Natural killer cell treated with Interleukin-12 subunit alpha and Interleukin-12 subunit beta and Interleukin-15 and Interleukin-18, amount 100 ng/mL, for 72 hours (primary cell): ENCODE measurements around the gene RPL4. TPM values are rescaled to one million over a fixed set of nuclear protein-coding genes. Genes with fewer than 3 reads are reported as not detected.
"Not testable (repeated sequence)": the region's sequence is repeated elsewhere in the genome, so short reads cannot be mapped to it uniquely, and the experiment has no call there.

Experiments used
- ATAC-seq, 2 donors: fragments of 150-1000 bp; cut with Tn5 transposase in 1 of 2; sonication (Bioruptor Pico), chemical (Tn5 transposase) in 1 of 2; 2 replicates each; pipeline ENCODE4 v1.10.0; 2021
- DNase-seq: peaks from one replicate; pipeline ENCODE4 v3.0.0; 2022; ENCODE audit warnings: low spot score
- H3K27ac Mint-ChIP-seq, 2 donors: 1 replicate in 1 of 2; 2 replicates in 1 of 2; pipeline ENCODE4 v1.8.0; 2022; ENCODE audit warnings: mixed read lengths in 2 of 2, mild to moderate bottlenecking in 1 of 2, moderate library complexity in 1 of 2
- H3K27me3 Mint-ChIP-seq, 2 donors: 1 replicate in 1 of 2; 2 replicates in 1 of 2; pipeline ENCODE4 v1.8.0; 2022; ENCODE audit warnings: mixed read lengths in 2 of 2
- H3K36me3 Mint-ChIP-seq: one replicate; pipeline ENCODE4 v1.8.0; 2022; ENCODE audit warnings: mixed read lengths
- H3K4me1 Mint-ChIP-seq, 2 donors: 1 replicate in 1 of 2; 2 replicates in 1 of 2; pipeline ENCODE4 v1.8.0; 2022; ENCODE audit warnings: low read depth in 2 of 2, mixed read lengths in 2 of 2, mild to moderate bottlenecking in 1 of 2
- H3K4me3 Mint-ChIP-seq: one replicate; pipeline ENCODE4 v1.8.0; 2022; ENCODE audit warnings: mixed read lengths
- H3K9me3 Mint-ChIP-seq: 2 replicates; pipeline ENCODE4 v1.8.0; 2022; ENCODE audit warnings: mixed read lengths
- total RNA-seq, 2 donors: library from RNA; stranded (reverse); gene quantifications; one replicate each; pipeline ENCODE4 v1.2.3, GENCODE V29; 2022

RPL4 gene
- total RNA-seq, 2 donors from 2014 or later: 1,786 to 1,827 TPM

DNA sequence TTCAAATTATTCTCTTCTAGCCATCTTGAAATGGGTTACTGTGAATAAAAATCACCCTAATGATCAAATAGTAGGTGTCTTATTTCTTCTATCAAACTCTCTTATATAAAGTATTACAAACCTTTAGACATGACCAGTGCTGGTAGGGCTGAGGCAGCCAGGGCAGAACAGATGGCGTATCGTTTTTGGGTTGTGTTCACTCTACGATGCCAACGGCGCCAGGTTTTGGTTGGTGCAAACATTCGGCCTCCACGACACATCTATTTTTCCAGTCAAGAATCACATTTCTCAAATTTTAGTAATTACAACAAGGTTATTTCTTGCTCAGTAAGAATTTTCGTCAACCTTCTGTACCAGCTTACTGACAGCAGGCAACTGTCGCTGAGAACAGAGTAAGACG, 2.2 kb downstream of the RPL4 start:
- Mint-ChIP-seq H3K4me3 (peak overlapping the region; percentile 94), H3K27me3 (no peaks in the 10 kb centered on the region)

DNA sequence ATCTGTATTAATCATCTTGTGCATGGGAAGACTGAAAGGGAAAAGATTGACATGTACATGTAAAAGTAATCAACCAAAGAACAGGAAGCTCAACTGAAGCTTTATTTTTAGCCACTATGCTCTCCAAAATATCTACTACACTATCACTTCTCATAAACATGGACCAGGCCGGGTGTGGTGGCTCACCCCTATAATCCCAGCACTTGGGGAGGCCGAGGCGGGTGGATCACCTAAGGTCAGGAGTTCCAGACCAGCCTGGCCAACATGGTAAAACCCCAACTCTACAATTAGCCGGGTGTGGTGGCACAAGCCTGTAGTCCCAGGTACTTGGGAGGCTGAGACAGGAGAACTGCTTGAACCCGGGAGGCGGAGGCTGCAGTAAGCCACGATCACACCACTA, 4.3 kb downstream of the RPL4 start:
- Mint-ChIP-seq H3K27ac (peak overlapping the region; percentile 15 to 52), H3K4me1 (peaks cover 35 to 46% of the 10 kb centered on the region in 2 donors), H3K4me3 (peak overlapping the region; percentile 30), H3K36me3 (peaks cover 50% of the 10 kb centered on the region)
- H3K27me3 Mint-ChIP-seq, ATAC-seq, DNase-seq, H3K9me3 Mint-ChIP-seq: not testable (repeated sequence)

More for the DNA sequence above, 2.2 kb downstream of the RPL4 start:
- peak overlapping the region; percentile 93 for H3K27ac Mint-ChIP-seq
- ATAC-seq (no peak), DNase-seq (no peak)
- H3K36me3 Mint-ChIP-seq: peaks cover 46% of the 10 kb centered on the region
- H3K4me1 Mint-ChIP-seq: peaks cover 36 to 51% of the 10 kb centered on the region in 2 donors
- H3K9me3 Mint-ChIP-seq: no peaks in the 10 kb centered on the region

DNA sequence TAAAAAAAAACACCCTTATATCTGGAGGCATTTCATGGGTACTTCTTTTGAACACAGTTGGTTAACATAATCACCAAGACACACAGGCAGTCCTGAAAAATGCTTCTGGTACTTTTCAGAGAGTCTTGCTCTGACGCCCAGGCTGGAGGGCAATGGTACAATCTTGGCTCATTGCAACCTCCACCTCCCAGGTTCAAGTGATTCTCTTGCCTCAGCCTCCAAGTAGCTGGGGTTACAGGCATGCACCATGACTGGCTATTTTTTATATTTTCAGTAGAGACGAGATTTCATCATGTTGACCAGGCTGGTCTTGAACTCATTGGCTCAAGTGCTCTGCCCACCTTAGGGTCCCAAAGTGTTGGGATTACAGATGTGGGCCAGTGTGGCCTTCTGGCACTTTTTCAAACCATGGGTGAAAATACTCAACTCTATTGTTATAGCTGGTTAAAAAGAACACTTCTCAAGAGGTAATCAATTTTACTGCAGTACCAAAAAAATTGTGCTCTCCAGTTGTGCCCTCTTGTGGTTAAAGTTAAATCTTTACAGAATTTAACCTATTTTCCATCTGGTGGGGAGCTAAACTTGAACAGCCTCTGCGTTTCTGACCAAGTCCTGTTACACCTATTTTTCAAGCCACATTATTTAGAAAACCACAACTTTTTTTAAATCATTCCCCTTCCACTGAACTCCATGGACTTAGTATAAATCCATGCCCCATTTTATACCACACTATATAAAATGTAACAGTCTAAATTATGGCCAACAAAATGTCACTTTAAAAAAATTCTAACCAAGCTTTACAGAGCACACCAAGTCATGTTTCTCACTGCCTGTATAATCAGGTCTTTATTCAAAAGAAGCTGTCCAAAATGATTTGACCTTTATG, 5.9 kb downstream of the RPL4 start:
- Mint-ChIP-seq H3K36me3 (peaks cover 46% of the 10 kb centered on the region), H3K4me3 (peak overlapping the region; percentile 93), H3K9me3 (no peaks in the 10 kb centered on the region), H3K4me1 (peaks cover 34 to 41% of the 10 kb centered on the region in 2 donors), H3K27me3 (no peaks in the 10 kb centered on the region), H3K27ac (peak overlapping the region; percentile 85 to 94)
- DNase-seq (no peak), ATAC-seq (no peak)

DNA sequence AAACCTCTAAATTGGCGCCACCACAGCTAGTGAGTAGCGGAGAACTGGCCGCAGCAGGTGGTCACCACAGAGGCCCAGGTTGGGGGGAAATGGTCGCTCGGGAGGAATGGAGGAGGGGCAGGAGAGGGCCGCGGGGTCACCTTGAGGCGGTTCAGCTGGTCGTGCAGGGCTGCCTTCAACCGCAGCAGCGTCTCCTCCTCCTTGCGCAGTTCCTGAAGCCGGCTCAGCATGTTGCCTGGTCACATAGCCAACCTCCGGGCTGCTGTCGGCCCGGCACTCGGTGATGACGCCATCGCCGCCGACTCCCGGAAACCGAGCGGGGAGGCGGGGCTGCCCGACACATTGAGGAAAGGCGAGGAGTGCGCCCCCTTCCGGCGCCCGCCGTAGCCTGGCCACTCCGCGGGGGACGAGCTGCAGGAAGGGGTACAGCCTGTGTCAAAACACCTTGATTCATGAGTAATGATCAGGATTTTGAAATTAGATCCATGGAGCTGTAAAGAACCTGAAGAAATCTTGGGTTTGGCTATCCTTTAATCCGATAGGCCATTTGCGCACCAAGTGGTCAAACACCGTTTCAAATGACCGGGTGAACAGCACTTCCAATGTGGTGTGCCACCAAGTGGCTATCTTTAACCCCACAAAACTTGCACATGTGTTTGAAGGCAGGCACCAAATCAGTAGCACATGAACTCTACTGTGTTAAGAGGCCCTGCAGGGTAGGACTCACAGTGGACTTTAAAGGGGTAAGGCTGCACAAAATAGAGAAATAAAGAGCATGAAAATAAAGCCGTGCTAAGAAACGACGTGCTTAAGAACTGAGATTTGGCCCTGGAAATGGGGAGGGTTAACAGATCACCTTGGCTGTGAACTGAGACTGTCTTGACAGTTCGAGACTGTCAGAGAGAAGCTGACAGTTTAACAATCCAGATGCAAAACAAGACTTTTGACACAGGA, 6.9 kb downstream of the RPL4 start, which contains the start of gene SNAPC5:
SNAPC5 (minus strand) TSS at position 261 of the 954 bp plus-strand sequence; CDS start at position 230, 31 bp downstream.
- H3K4me1 Mint-ChIP-seq: peaks cover 29 to 32% of the 10 kb centered on the region in 2 donors
- no peaks in the 10 kb centered on the region for H3K9me3 Mint-ChIP-seq
- ATAC-seq (peak; percentile 96 to 97), DNase-seq (peak; percentile 97)
- H3K27ac Mint-ChIP-seq: peak within 1 kb of the TSS; percentile 85 to 94
- H3K4me3 Mint-ChIP-seq: peak within 1 kb of the TSS; percentile 93
- H3K36me3 Mint-ChIP-seq: peaks cover 42% of the 10 kb centered on the region
- no peaks in the 10 kb centered on the region for H3K27me3 Mint-ChIP-seq

DNA sequence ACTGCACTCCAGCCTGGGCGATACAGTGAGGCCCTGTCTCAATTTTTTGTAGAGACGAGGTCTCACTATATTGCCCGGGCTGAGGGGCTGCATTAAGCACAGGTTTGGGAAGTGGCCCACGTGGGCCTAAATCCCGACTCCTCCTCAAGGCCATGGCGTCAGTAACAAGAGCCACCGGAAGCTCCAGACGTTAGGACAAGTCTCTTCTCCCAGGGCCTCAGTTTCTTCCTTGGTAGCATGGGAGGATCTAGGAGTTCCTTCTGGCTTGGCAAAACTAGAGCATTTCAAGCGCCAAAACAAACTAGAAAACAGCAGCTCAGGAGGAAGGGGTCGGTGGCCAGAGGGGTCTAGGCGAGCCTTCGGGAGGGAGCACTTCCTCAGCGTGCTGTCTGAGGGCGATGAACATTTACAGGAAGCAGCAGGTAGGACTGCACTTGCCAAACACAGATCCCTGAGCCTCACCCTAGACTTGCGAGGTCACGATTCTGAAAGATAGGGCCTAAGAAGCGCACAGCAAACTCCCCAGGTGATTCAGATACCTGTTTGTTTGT, 7.6 kb downstream of the RPL4 start:
- DNase-seq (no peak), ATAC-seq (peak; percentile 51 to 56)
- peak overlapping the region; percentile 85 to 94 for H3K27ac Mint-ChIP-seq
- H3K4me1 Mint-ChIP-seq: peaks cover 25 to 29% of the 10 kb centered on the region in 2 donors
- H3K36me3 Mint-ChIP-seq: peaks cover 39% of the 10 kb centered on the region
- peak overlapping the region; percentile 93 for H3K4me3 Mint-ChIP-seq
- no peaks in the 10 kb centered on the region for H3K9me3 Mint-ChIP-seq
- no peaks in the 10 kb centered on the region for H3K27me3 Mint-ChIP-seq

DNA sequence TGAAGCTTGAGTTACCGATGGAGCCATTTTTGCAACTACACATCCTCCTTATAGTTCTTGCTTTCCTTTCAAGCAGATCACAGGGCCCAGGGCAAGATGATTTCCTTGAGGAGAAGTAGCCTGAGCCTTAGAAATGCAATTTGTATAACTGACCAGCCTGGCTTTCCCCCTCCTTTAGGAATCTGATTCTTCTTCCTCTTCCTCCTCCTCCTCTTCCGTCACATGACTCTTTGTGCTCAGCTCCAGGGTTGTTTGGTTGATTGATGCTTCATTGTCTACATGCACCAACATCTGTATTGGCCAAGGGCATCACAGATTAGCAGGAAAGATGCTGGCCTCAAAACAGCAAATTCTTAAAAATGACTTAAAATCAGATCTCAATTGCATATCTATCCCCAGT, 10.4 kb downstream of the RPL4 start:
- Mint-ChIP-seq H3K27ac (peak overlapping the region; percentile 21 to 27), H3K4me1 (peaks cover 16 to 19% of the 10 kb centered on the region in 2 donors), H3K9me3 (no peaks in the 10 kb centered on the region), H3K27me3 (no peaks in the 10 kb centered on the region), H3K36me3 (peaks cover 27% of the 10 kb centered on the region), H3K4me3 (no peak overlapping the region)
- ATAC-seq (no peak), DNase-seq (no peak)

DNA sequence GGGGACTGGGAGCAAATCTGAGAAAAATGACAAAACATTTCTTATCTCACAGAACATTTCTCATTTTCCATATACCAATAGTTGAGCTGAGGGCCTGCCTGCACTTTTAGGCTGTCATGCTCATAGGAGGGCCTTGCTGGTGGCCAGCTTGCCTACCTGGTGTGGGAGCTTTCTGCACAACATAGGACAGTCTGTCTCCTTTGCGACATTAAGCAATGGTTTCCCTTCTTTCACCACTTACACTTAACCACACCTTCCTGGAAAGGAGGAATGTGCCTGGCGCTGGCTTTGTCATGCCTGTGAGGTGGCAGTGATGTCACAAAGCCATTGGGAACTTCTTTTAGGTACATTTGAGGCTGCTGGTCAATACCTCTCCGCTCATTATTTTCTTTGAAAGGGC, 12.8 kb downstream of the RPL4 start:
- Mint-ChIP-seq H3K27ac (no peak overlapping the region), H3K9me3 (no peaks in the 10 kb centered on the region), H3K27me3 (no peaks in the 10 kb centered on the region), H3K36me3 (peaks cover 18% of the 10 kb centered on the region), H3K4me3 (no peak overlapping the region), H3K4me1 (peaks cover 6 to 13% of the 10 kb centered on the region in 2 donors)
- no peak for ATAC-seq
- DNase-seq: no peak

DNA sequence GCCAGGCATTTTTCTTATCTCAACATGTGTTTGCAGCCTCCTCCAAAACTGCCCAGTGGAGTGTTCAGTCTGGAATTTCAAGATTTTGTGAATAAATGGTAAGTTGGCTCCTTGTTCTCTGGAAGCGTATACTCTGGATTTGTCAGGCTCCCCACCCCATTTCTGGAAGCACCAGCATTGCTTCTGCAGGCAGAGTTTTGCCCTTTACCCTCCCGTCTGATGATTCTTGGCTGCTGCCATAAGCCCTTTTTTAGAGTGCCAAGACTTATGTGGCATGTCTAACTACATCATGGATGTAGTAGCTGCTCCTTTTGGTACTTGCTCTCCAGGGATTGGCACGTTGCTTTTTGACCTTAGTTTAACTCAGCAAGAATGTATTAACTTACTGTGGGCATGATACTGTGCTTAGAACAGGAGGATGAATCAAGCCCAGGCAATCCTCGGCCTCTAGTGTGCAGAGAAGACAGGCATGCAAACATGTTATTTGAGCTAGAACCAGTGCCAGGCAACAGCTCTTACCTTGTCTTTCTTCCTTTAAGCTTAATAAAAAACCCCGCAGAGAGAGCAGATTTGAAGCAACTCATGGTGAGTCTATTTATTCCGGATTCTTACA, 15.4 kb downstream of the RPL4 start:
- ATAC-seq: no peak
- no peak for DNase-seq
- H3K27ac Mint-ChIP-seq: no peak overlapping the region
- peaks cover 10% of the 10 kb centered on the region for H3K36me3 Mint-ChIP-seq
- no peaks in the 10 kb centered on the region for H3K9me3 Mint-ChIP-seq
- H3K4me3 Mint-ChIP-seq: no peak overlapping the region
- peaks cover 2 to 7% of the 10 kb centered on the region in 2 donors for H3K4me1 Mint-ChIP-seq
- no peaks in the 10 kb centered on the region for H3K27me3 Mint-ChIP-seq

DNA sequence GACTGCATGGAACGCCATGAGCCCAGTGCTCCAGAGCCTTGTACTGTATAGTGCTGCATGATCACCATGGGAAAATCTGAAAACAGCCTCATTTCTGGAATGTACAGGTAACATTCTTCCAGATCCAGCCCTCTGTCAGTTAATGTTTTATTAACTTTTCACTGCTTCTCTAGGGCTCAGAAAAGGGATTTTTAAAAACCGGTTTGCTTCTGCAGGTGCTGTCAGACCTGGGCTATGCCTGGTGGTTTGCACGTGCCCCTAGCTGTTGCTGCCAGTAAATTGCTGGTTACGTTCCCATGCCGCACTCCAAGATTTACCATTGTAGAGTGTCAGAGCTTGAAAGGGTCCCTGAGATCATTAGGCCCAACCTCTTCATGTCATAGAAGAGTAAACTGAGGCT, 16.1 kb downstream of the RPL4 start:
- peaks cover 7% of the 10 kb centered on the region for H3K36me3 Mint-ChIP-seq
- no peak for ATAC-seq
- DNase-seq: no peak
- H3K4me1 Mint-ChIP-seq: peaks cover 0 to 5% of the 10 kb centered on the region in 2 donors
- no peaks in the 10 kb centered on the region for H3K27me3 Mint-ChIP-seq
- H3K27ac Mint-ChIP-seq: no peak overlapping the region
- no peaks in the 10 kb centered on the region for H3K9me3 Mint-ChIP-seq
- no peak overlapping the region for H3K4me3 Mint-ChIP-seq

DNA sequence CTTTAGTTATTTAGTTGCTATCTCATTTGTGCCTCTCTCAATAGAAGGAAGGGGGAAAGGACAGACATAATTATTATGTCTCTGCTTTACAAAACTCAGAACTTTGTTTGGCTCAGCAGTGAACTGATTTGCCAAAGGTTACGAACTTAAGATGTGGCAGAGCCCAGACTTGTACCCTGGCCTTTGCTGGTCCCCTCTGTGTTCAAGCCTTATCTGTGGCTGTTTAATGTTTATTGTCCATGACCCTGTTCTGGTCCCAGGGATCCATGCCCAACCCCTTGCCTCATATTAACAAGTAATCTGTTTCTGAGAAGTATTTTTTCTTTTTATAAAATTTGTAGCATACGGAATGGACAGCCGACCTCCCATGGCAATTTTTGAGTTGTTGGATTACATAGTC, 17.8 kb downstream of the RPL4 start:
- H3K4me3 Mint-ChIP-seq: no peak overlapping the region
- H3K27ac Mint-ChIP-seq: no peak overlapping the region
- H3K4me1 Mint-ChIP-seq: peaks cover 13 to 14% of the 10 kb centered on the region in 2 donors
- ATAC-seq: no peak
- H3K9me3 Mint-ChIP-seq: no peaks in the 10 kb centered on the region
- DNase-seq: no peak
- no peaks in the 10 kb centered on the region for H3K27me3 Mint-ChIP-seq
- peaks cover 15% of the 10 kb centered on the region for H3K36me3 Mint-ChIP-seq

DNA sequence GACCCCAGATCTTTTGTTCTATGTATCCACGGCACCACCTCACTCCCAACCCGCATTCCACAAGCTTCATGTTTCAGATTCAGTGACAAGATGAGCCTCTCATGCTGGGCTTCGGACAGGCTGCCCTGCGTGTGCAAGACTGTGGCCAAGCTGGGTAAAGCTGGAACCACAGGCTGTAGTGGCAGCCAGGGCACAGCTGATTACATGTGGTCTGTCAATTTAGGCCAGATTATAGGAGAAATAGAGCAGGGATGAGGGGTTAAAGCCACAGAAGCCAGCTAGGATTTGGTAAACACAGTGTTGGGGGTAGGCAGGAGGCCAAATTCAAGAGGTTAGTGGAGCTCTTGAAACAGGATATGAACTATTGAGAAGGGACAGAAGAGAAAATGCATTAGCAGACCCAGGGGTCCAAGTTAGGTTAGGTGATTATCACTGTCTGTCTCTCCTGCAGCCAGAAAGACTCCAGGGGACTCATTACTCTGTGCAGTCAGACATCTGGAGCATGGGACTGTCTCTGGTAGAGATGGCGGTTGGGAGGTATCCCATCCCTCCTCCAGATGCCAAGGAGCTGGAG, 20.0 kb downstream of the RPL4 start:
- DNase-seq (no peak), ATAC-seq (no peak)
- Mint-ChIP-seq H3K27me3 (no peaks in the 10 kb centered on the region), H3K9me3 (no peaks in the 10 kb centered on the region), H3K27ac (peak overlapping the region in 1 of 2 donors; percentile 18), H3K36me3 (peaks cover 21% of the 10 kb centered on the region), H3K4me3 (no peak overlapping the region), H3K4me1 (peaks cover 13 to 24% of the 10 kb centered on the region in 2 donors)

DNA sequence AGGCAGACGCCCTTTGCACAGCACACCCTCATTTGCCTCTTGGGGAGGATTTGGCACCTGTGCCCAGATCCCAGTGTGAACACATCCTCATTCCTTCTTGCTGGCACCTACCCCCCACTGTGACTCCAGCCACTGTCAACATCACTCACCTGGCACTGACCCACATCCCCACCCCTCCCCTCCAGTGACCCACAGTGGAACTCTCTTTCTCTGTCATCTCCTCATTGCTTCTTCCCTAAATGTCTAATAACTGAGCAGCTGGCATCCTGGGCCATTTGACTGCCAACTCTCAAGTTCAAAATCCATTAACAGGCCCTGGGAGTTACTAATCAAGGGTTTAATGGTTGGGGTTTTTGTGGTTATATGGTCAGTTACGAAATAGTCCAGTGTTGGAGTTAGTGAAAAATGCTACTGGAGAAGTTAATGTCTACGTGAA, 21.5 kb downstream of the RPL4 start:
- Mint-ChIP-seq H3K9me3 (no peaks in the 10 kb centered on the region), H3K27me3 (no peaks in the 10 kb centered on the region), H3K4me3 (no peak overlapping the region), H3K4me1 (peaks cover 13 to 29% of the 10 kb centered on the region in 2 donors), H3K27ac (peak overlapping the region in 1 of 2 donors; percentile 14), H3K36me3 (peaks cover 21% of the 10 kb centered on the region)
- no peak for DNase-seq
- peak in 1 of 2 donors; percentile 50 for ATAC-seq

DNA sequence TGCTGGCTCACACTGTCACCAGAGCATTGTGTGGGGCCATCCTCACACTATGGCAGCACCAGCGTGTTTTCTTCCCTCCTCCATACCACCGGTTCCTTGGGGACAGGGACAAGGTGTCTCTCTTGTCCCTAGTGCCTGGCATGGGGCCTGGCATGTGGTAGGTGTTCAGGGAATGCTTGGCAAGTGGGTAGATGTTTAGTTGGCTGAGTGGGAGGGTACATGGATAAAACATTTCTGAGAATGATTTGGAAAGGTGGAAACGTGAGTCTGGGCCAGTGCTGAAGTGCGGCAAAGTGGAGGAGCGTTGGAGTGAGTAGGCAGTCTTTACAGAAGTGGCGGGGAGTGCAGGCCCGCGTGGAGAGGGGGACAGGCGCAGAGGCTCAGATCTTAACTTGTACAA, 22.1 kb downstream of the RPL4 start:
- H3K4me3 Mint-ChIP-seq: no peak overlapping the region
- DNase-seq: no peak
- H3K36me3 Mint-ChIP-seq: peaks cover 21% of the 10 kb centered on the region
- ATAC-seq: peak in 1 of 2 donors; percentile 19
- H3K27me3 Mint-ChIP-seq: no peaks in the 10 kb centered on the region
- H3K27ac Mint-ChIP-seq: peak overlapping the region in 1 of 2 donors; percentile 14
- H3K4me1 Mint-ChIP-seq: peaks cover 13 to 29% of the 10 kb centered on the region in 2 donors
- no peaks in the 10 kb centered on the region for H3K9me3 Mint-ChIP-seq
